GM12878 (cell line): ENCODE measurements around the gene METTL1. TPM values are rescaled to one million over a fixed set of nuclear protein-coding genes. Genes with fewer than 3 reads are reported as not detected.

Experiments used
- ATAC-seq: fragments of 200-7000 bp; cut with Tn5 transposase; 3 replicates; pipeline ENCODE4 v1.9.1; 2020; ENCODE audit warnings: mild to moderate bottlenecking, moderate library complexity
- BruUV-seq: library from RNA; stranded (reverse); fragments of 400-500 nt; replicated peaks from 2 replicates; lab custom pipeline; 2021; lab: Mats Ljungman, UMichigan
- CTCF ChIA-PET: fragments of 300-600 bp; sonication (Branson Sonifier 250); formaldehyde crosslinking; extraction: SDS; loops from one replicate; lab custom pipeline; 2021; ENCODE audit warnings: inconsistent platforms; lab: Yijun Ruan, JAX
- POLR2A ChIA-PET: fragments of 350-600 bp; formaldehyde crosslinking; extraction: SDS; loops from one replicate; lab custom pipeline; 2021; ENCODE audit warnings: inconsistent platforms; lab: Charles Lee
- RAD21 ChIA-PET: fragments of 300-600 bp; sonication (Branson Sonifier 250); formaldehyde crosslinking; loops from one replicate; lab custom pipeline; 2023; ENCODE audit warnings: antibody characterized with exemption; ENCODE audit not compliant: unreplicated experiment; lab: Charles Lee
- SMC1A ChIA-PET: fragments of 300-600 bp; sonication (Branson Sonifier 250); formaldehyde crosslinking; loops from one replicate; lab custom pipeline; 2023; ENCODE audit not compliant: unreplicated experiment, uncharacterized antibody; lab: Charles Lee
- DNase-seq: peaks from one replicate; pipeline ENCODE4 v3.0.0-alpha.2; 2011; ENCODE audit warnings: low read depth, low spot score
- FAIRE-seq: peaks from 3 replicates; lab custom pipeline; 2011; peaks lifted over from hg19 to GRCh38; lab: Jason Lieb, UNC
- H2AFZ ChIP-seq: 2 replicates; pipeline ENCODE4 v1.6.0; 2011; ENCODE audit warnings: low read depth, low read length, control low read depth; ENCODE audit not compliant: control insufficient read depth
- H3K27ac ChIP-seq: 2 replicates; pipeline ENCODE4 v1.5.1; 2011; ENCODE audit warnings: control low read depth; ENCODE audit not compliant: control insufficient read depth, insufficient read depth
- H3K27me3 ChIP-seq, 2 experiments: replicated peaks in 1 of 2; 2 replicates each; pipeline versions ENCODE4 v1.6.0 to v1.6.1; 2011; ENCODE audit warnings: low read length in 1 of 2; ENCODE audit not compliant: control insufficient read depth in 2 of 2, insufficient read depth in 2 of 2
- H3K36me3 ChIP-seq, 2 experiments: 2 replicates each; pipeline ENCODE4 v1.5.1; 2011; ENCODE audit warnings: low read length in 1 of 2; ENCODE audit not compliant: control insufficient read depth in 2 of 2, insufficient read depth in 2 of 2
- H3K4me1 ChIP-seq: 2 replicates; pipeline ENCODE4 v1.6.1; 2011; ENCODE audit warnings: mild to moderate bottlenecking, low read length, moderate library complexity, mixed read lengths; ENCODE audit not compliant: control insufficient read depth, insufficient read depth
- H3K4me2 ChIP-seq: 2 replicates; pipeline ENCODE4 v1.6.0; 2011; ENCODE audit warnings: control low read depth; ENCODE audit not compliant: control insufficient read depth, insufficient read depth
- H3K4me3 ChIP-seq: fragments of 200-600 bp; sonication (generic); 2 replicates; pipeline ENCODE4 v1.5.1; 2016
- H3K79me2 ChIP-seq: 2 replicates; pipeline ENCODE4 v1.6.0; 2011; ENCODE audit warnings: low read length; ENCODE audit not compliant: control insufficient read depth, insufficient read depth
- H3K9ac ChIP-seq: 2 replicates; pipeline ENCODE4 v1.8.0; 2011; ENCODE audit warnings: low read length, control low read depth, mixed read lengths; ENCODE audit not compliant: control insufficient read depth, insufficient read depth
- H3K9me3 ChIP-seq: replicated peaks from 3 replicates; pipeline ENCODE4 v1.5.1; 2011; ENCODE audit warnings: mild to moderate bottlenecking, low read length; ENCODE audit not compliant: control insufficient read depth, insufficient read depth
- H4K20me1 ChIP-seq: 2 replicates; pipeline ENCODE4 v1.6.0; 2011; ENCODE audit not compliant: control insufficient read depth, insufficient read depth
- ASH2L ChIP-seq: fragments of 300-600, 200-600 bp; sonication (generic); IDR thresholded peaks from 2 replicates; pipeline ENCODE4 v1.6.1; 2017; ENCODE audit warnings: low read depth, mild to moderate bottlenecking, borderline replicate concordance
- ATF7 ChIP-seq: fragments of 450-650 bp; IDR thresholded peaks from 2 replicates; pipeline ENCODE4 v1.6.1; 2016; ENCODE audit warnings: low read depth, mild to moderate bottlenecking
- CREB1 ChIP-seq: IDR thresholded peaks from 2 replicates; pipeline ENCODE4 v1.6.1; 2012; ENCODE audit warnings: low read depth, mild to moderate bottlenecking, inconsistent platforms
- FOXK2 ChIP-seq: fragments of 450-650 bp; IDR thresholded peaks from 2 replicates; pipeline ENCODE4 v1.6.1; 2017; ENCODE audit warnings: mild to moderate bottlenecking, moderate library complexity
- JUND ChIP-seq: IDR thresholded peaks from 2 replicates; pipeline ENCODE4 v1.6.1; 2012; ENCODE audit warnings: low read depth, mild to moderate bottlenecking, low read length, improper control_type of control experiment, moderate library complexity
- NBN ChIP-seq: fragments of 450-650 bp; IDR thresholded peaks from 2 replicates; pipeline ENCODE4 v1.6.1; 2016
- NFYB ChIP-seq: IDR thresholded peaks from 2 replicates; pipeline ENCODE4 v1.6.1; 2011; ENCODE audit warnings: low read depth, mild to moderate bottlenecking, low read length, improper control_type of control experiment, moderate library complexity; ENCODE audit not compliant: insufficient read depth
- NR2F1 ChIP-seq: fragments of 450-650 bp; conservative IDR thresholded peaks from 2 replicates; pipeline ENCODE4 v1.6.1; 2017; ENCODE audit warnings: mild to moderate bottlenecking
- POLR2A ChIP-seq: IDR thresholded peaks from 2 replicates; pipeline ENCODE4 v1.6.1; 2011; ENCODE audit warnings: low read depth, mild to moderate bottlenecking, low read length
- PRDM15 ChIP-seq: fragments of 450-650 bp; formaldehyde crosslinking; IDR thresholded peaks from 2 replicates; pipeline ENCODE4 v1.4.0; 2020; ENCODE audit warnings: mild to moderate bottlenecking, moderate library complexity
- RB1 ChIP-seq: fragments of 450-650 bp; formaldehyde crosslinking; IDR thresholded peaks from 2 replicates; pipeline ENCODE4 v1.6.1; 2017; ENCODE audit warnings: mild to moderate bottlenecking, borderline replicate concordance
- SIN3A ChIP-seq: IDR thresholded peaks from 2 replicates; pipeline ENCODE4 v1.6.1; 2012; ENCODE audit warnings: low read depth, low read length, improper control_type of control experiment
- TAF1 ChIP-seq: IDR thresholded peaks from 2 replicates; pipeline ENCODE4 v1.6.1; 2011; ENCODE audit warnings: mild to moderate bottlenecking, low read depth, low read length, borderline replicate concordance
- TCF7 ChIP-seq: IDR thresholded peaks from 2 replicates; pipeline ENCODE4 v1.6.1; 2014; ENCODE audit warnings: antibody characterized with exemption, borderline replicate concordance
- USF2 ChIP-seq: IDR thresholded peaks from 2 replicates; pipeline ENCODE4 v1.6.1; 2011; ENCODE audit warnings: low read depth, low read length, improper control_type of control experiment, borderline replicate concordance
- ZNF217 ChIP-seq: fragments of 450-650 bp; IDR thresholded peaks from 2 replicates; pipeline ENCODE4 v1.6.1; 2017; ENCODE audit warnings: antibody characterized with exemption, mild to moderate bottlenecking
- in situ Hi-C: fragments of 300-500 bp; cut with MboI; formaldehyde crosslinking; loops from 9 replicates; pipeline ENCODE4 v1.14.3; 2018; ENCODE audit warnings: mixed read lengths
- intact Hi-C: fragments of 100-400 bp; cut with micrococcal nuclease; formaldehyde crosslinking; loops from one replicate; pipeline ENCODE4 v1.14.2; 2022; ENCODE audit not compliant: unreplicated experiment
- polyA plus RNA-seq, 11 experiments: library from polyadenylated mRNA; depleted of rRNA in 4 of 11; unstranded in 6 of 11; stranded (reverse) in 5 of 11; fragments of >200 nt; fragmentation: Nextera tagmentation in 4 of 11; fragmentation: Illumina TruSeq in 1 of 11; extraction: Ambion mirVana in 4 of 11; extraction: Trizol in 1 of 11; gene quantifications; 1 replicate in 1 of 11; 2 replicates in 10 of 11; pipeline versions ENCODE4 v1.2.1 to v1.2.3, GENCODE V29; 2011 to 2016; ENCODE audit warnings: inconsistent platforms in 2 of 11, missing spikeins in 2 of 11, low read depth in 1 of 11
- total RNA-seq, 4 experiments: library from RNA; depleted of rRNA in 3 of 4; stranded (reverse); fragments of >200 nt in 3 of 4; fragmentation: Illumina TruSeq in 1 of 4; extraction: Trizol in 1 of 4; gene quantifications; 2 replicates each; pipeline versions ENCODE4 v1.2.1 to v1.2.3, GENCODE V29; 2013 to 2021

METTL1 gene
- total and polyA plus RNA-seq, 10 of the 15 experiments (the other 5 are each of a cell fraction or from before 2014, with no cell fraction given), result 11.3 to 44.3 (median 30.6) TPM

- H2AFZ ChIP-seq, result no peak overlapping the region
- RAD21 ChIA-PET, result interaction anchor here (1.5 kb wide), 1 partner anchor 14 kb away, joined by 5 read pairs; no protein-coding TSS in a partner anchor
- no peak overlapping the region for H3K4me2 ChIP-seq
- TF ChIP-seq NBN, result no peak
- no peak for TF ChIP-seq NFYB
- TF ChIP-seq CREB1, result no peak
- TF ChIP-seq PRDM15, result no peak
- no peak for TF ChIP-seq USF2
- no peak for TF ChIP-seq POLR2A
- no peak for TF ChIP-seq RB1
- TF ChIP-seq JUND, result no peak
- TF ChIP-seq NR2F1, result no peak
- TF ChIP-seq SIN3A, result no peak
- TF ChIP-seq ZNF217, result no peak
- TF ChIP-seq ATF7, result no peak
- no peak for TF ChIP-seq TAF1
- TF ChIP-seq FOXK2, result no peak
- TF ChIP-seq TCF7, result no peak
- no peak for TF ChIP-seq ASH2L
- BruUV-seq, result no TSS peak
- H3K27me3 ChIP-seq, result peaks cover 11 to 23% of the 10 kb centered on the region in 2 experiments; a peak in 3 of 4 replicates
- SMC1A ChIA-PET, result interaction anchor here (0.9 kb wide), 1 partner anchor 130 kb away, joined by 3 read pairs; no protein-coding TSS in a partner anchor
- H3K27ac ChIP-seq, result no peak overlapping the region
- DNase-seq, result no peak
- H4K20me1 ChIP-seq, result no peaks in the 10 kb centered on the region
- peaks cover 0 to 4% of the 10 kb centered on the region in 2 experiments; a peak in 2 of 4 replicates for H3K36me3 ChIP-seq
- CTCF ChIA-PET, result interaction anchor here (0.7 to 7.3 kb wide), 4 partner anchors 8 to 535 kb away, joined by 3 to 62 read pairs (median 6); partner anchors contain the start of gene MARCHF9
- in situ Hi-C loops, result no loop called here
- no peaks in the 10 kb centered on the region for H3K9me3 ChIP-seq
- FAIRE-seq, result no peak
- no peak overlapping the region for H3K9ac ChIP-seq
- ATAC-seq, result no peak
- intact Hi-C loops, result no loop called here
- H3K4me1 ChIP-seq, result peaks cover 22% of the 10 kb centered on the region
- H3K79me2 ChIP-seq, result no peaks in the 10 kb centered on the region
- POLR2A ChIA-PET, result no interaction called here
- H3K4me3 ChIP-seq, result no peak overlapping the region
These were observed 4.6 kb downstream of the METTL1 start for GRCh38 chr12:57767305-57767698.
